ENCODE measurements around the gene MEX3D. TPM values are rescaled to one million over a fixed set of nuclear protein-coding genes. Genes with fewer than 3 reads are reported as not detected.

Gene MEX3D
- total RNA-seq, 1 experiment from 2014 or later: 70.4 TPM

- peaks cover 8 to 20% (median 19%) of the 10 kb centered on the region in 3 experiments; a peak in 6 of 7 replicates for H3K36me3 Mint-ChIP-seq (ENCODE audit: insufficient read depth in 1 of 3, low read depth in 3 of 3)
- no peak overlapping the region for H3K23ac ChIP-seq (ENCODE audit: insufficient read length, low read depth, low read length)
- no peaks in the 10 kb centered on the region for H3K4me1 ChIP-seq (ENCODE audit: insufficient read depth, low read length)
- peaks cover 3% of the 10 kb centered on the region for H3K79me1 ChIP-seq (ENCODE audit: insufficient read depth, low read depth, low read length, poor library complexity, severe bottlenecking)
- no peaks in the 10 kb centered on the region for H3K9me3 ChIP-seq (ENCODE audit: control insufficient read depth, low read depth, low read length)
- H3T11ph ChIP-seq (ENCODE audit: low read length): no peak overlapping the region
- H3K23me2 ChIP-seq (ENCODE audit: insufficient read length, low read depth, low read length, poor library complexity, severe bottlenecking): no peaks in the 10 kb centered on the region
- H3K18ac ChIP-seq (ENCODE audit: insufficient read length, low read depth, low read length): no peak overlapping the region
- H2BK20ac ChIP-seq (ENCODE audit: low read depth, low read length, poor library complexity, severe bottlenecking): no peak overlapping the region
- H3K79me2 ChIP-seq (ENCODE audit: insufficient read depth, low read length): peaks cover 29% of the 10 kb centered on the region; the same call in 1 of the 2 replicates
- no CpG with 5 or more reads among the region's 73 CpGs for WGBS (ENCODE audit: extremely low coverage, insufficient read length, low lambda C conversion rate)
- H3K14ac ChIP-seq (ENCODE audit: insufficient read depth, low read length): no peak overlapping the region
- H3K4me1 Mint-ChIP-seq: peaks cover 2 to 15% of the 10 kb centered on the region in 2 experiments; a peak in 3 of 4 replicates
- H3K9me3 Mint-ChIP-seq: peaks cover 2 to 3% of the 10 kb centered on the region in 2 experiments; a peak in 2 of 5 replicates
- H3K27ac Mint-ChIP-seq: no peak overlapping the region
- no peak overlapping the region for H3K9ac ChIP-seq (ENCODE audit: extremely low read depth, insufficient read length, low read length)
- no peak overlapping the region for H2BK120ac ChIP-seq (ENCODE audit: low read depth, low read length, poor library complexity, severe bottlenecking)
- H3K27me3 ChIP-seq (ENCODE audit: insufficient read depth, low read length): no peaks in the 10 kb centered on the region; the same call in 1 of the 2 replicates
- H4K8ac ChIP-seq (replicated peaks; ENCODE audit: insufficient read length, low read depth, low read length): no peak overlapping the region
- no peak overlapping the region for H3K4me2 ChIP-seq (ENCODE audit: insufficient read depth, insufficient read length, low read length)
- H4K91ac ChIP-seq (ENCODE audit: insufficient read length, low read depth, low read length): no peak overlapping the region
- no peak overlapping the region for H4K5ac ChIP-seq (ENCODE audit: insufficient read length, low read depth, low read length)
- H2BK12ac ChIP-seq (ENCODE audit: insufficient read length, low read depth, low read length): no peak overlapping the region
- H3K27me3 Mint-ChIP-seq (ENCODE audit: low read depth): peaks cover 38% of the 10 kb centered on the region
- H4K20me1 ChIP-seq (ENCODE audit: control insufficient read depth, insufficient read depth, insufficient read length): no peaks in the 10 kb centered on the region
- DNase-seq: no peak
- H3K4me3 Mint-ChIP-seq: no peak overlapping the region
- no peak overlapping the region for H2AK5ac ChIP-seq (ENCODE audit: insufficient read length, low read length)
- no peak overlapping the region for H3K4ac ChIP-seq (ENCODE audit: low read depth, low read length)
- no peak overlapping the region for H2AFZ ChIP-seq (ENCODE audit: low read length)
- H3K27ac ChIP-seq (ENCODE audit: insufficient read length, low read depth, low read length): no peak overlapping the region
- H3K56ac ChIP-seq (ENCODE audit: insufficient read length, low read depth, low read length): no peak overlapping the region
- H2BK15ac ChIP-seq (ENCODE audit: low read depth, low read length): no peak overlapping the region
- no peak for TF ChIP-seq CTCF (conservative IDR thresholded peaks at IDR 0.05)
- H2BK5ac ChIP-seq (ENCODE audit: insufficient read length, low read length): no peak overlapping the region
Observed at GRCh38 chr19:1567848-1568227, 287 bp downstream of the MEX3D start.
